ENCODE measurements around the gene CHCHD6.
A peak's percentile ranks its signal among the peaks of the same experiment; 100 is the strongest.

Gene CHCHD6

DNA sequence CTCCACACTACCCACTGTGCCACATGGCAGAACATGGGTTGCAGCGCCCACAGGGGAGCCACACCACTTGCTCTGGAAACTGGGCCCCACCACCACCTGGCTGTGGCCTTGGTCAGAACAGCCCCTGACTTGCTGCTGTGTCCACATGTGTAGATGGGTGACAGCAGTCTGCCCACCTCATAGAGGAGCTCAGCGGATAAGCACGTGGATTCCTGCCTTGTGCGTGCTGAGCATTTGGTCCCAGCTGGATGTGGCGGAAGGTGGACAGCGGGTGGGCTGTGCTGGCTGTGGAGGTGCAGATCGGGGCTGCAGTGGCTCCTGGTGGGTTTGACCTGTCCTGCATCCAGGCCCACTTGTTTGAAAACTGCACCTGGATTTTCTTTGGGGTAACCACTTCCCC is 272.9 kb downstream of the CHCHD6 start:
- H3K4me3 ChIP-seq (ENCODE audit: insufficient read depth, low read depth, low read length, poor library complexity, severe bottlenecking), result no peak overlapping the region
- H3K4me1 ChIP-seq (ENCODE audit: control insufficient read depth, insufficient read depth, low read length, poor library complexity, severe bottlenecking), result peaks cover 4% of the 10 kb centered on the region
- no peak overlapping the region for H3K27ac ChIP-seq (ENCODE audit: insufficient read depth, low read length, poor library complexity, severe bottlenecking)
- no peaks in the 10 kb centered on the region for H3K9me3 ChIP-seq (ENCODE audit: control insufficient read depth, low read length)
- no peaks in the 10 kb centered on the region for H3K36me3 ChIP-seq (ENCODE audit: control insufficient read depth, insufficient read depth, low read length)
- DNase-seq, result no peak
- no peaks in the 10 kb centered on the region for H3K27me3 ChIP-seq (replicated peaks; ENCODE audit: control insufficient read depth, insufficient read depth, low read length, poor library complexity, severe bottlenecking)

DNA sequence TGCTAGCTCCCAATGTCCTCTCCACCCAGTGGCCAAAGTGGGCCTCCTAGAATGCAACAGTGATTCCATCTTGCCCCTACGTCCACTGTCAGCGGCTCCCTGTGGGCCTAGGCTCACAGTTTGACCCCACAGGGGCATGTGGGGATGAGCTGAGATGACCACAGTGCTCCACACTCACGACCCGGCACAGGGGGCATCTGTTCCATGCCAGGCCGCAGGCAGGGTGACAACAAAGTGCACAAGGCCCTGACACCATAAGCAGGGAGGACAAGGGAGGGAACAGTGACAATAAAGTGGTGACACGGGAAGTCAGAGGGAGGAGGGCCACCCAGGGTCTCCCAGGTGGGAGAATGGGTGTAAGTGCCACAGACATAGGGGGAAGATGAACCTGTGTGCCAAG is 273.8 kb downstream of the CHCHD6 start:
- DNase-seq, result no peak
- Histone ChIP-seq H3K4me1 (ENCODE audit: control insufficient read depth, insufficient read depth, low read length, poor library complexity, severe bottlenecking) (peaks cover 8% of the 10 kb centered on the region), H3K27ac (ENCODE audit: insufficient read depth, low read length, poor library complexity, severe bottlenecking) (no peak overlapping the region), H3K9me3 (ENCODE audit: control insufficient read depth, low read length) (no peaks in the 10 kb centered on the region), H3K27me3 (replicated peaks; ENCODE audit: control insufficient read depth, insufficient read depth, low read length, poor library complexity, severe bottlenecking) (no peaks in the 10 kb centered on the region), H3K36me3 (ENCODE audit: control insufficient read depth, insufficient read depth, low read length) (no peaks in the 10 kb centered on the region), H3K4me3 (ENCODE audit: insufficient read depth, low read depth, low read length, poor library complexity, severe bottlenecking) (no peak overlapping the region)

DNA sequence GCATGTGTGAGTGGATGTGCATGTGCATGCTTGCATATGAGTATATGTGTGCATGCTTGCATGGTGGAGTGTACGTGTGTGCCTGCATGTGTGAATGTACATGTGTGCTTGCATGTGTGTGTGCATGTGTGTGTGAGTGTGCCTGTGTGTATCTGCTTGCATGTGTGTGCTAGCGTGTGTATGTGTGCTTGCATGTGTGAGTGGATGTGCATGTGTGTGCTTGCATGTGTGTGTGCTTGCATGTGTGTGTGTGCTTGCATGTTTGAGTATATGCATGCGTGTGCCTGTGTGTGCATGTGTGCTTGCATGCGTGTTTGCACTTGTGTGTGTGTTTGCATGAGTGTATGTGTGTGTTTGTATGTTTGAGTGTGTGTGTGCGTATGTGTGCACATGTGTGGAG is 274.3 kb downstream of the CHCHD6 start:
- Histone ChIP-seq H3K36me3 (ENCODE audit: control insufficient read depth, insufficient read depth, low read length) (no peaks in the 10 kb centered on the region), H3K27ac (ENCODE audit: insufficient read depth, low read length, poor library complexity, severe bottlenecking) (no peak overlapping the region), H3K4me1 (ENCODE audit: control insufficient read depth, insufficient read depth, low read length, poor library complexity, severe bottlenecking) (peaks cover 8% of the 10 kb centered on the region), H3K9me3 (ENCODE audit: control insufficient read depth, low read length) (no peaks in the 10 kb centered on the region), H3K4me3 (ENCODE audit: insufficient read depth, low read depth, low read length, poor library complexity, severe bottlenecking) (no peak overlapping the region), H3K27me3 (replicated peaks; ENCODE audit: control insufficient read depth, insufficient read depth, low read length, poor library complexity, severe bottlenecking) (no peaks in the 10 kb centered on the region)
- no peak for DNase-seq

GRCh38 chr3:126979046-126979628 is 275.1 kb downstream of the CHCHD6 start:
- Histone ChIP-seq H3K9me3 (ENCODE audit: control insufficient read depth, low read length) (no peaks in the 10 kb centered on the region), H3K4me3 (ENCODE audit: insufficient read depth, low read depth, low read length, poor library complexity, severe bottlenecking) (no peak overlapping the region), H3K4me1 (ENCODE audit: control insufficient read depth, insufficient read depth, low read length, poor library complexity, severe bottlenecking) (peaks cover 11% of the 10 kb centered on the region), H3K36me3 (ENCODE audit: control insufficient read depth, insufficient read depth, low read length) (no peaks in the 10 kb centered on the region), H3K27ac (ENCODE audit: insufficient read depth, low read length, poor library complexity, severe bottlenecking) (no peak overlapping the region), H3K27me3 (replicated peaks; ENCODE audit: control insufficient read depth, insufficient read depth, low read length, poor library complexity, severe bottlenecking) (no peaks in the 10 kb centered on the region)
- DNase-seq, result no peak

GRCh38 chr3:126980266-126980811 is 276.3 kb downstream of the CHCHD6 start:
- Histone ChIP-seq H3K27ac (ENCODE audit: insufficient read depth, low read length, poor library complexity, severe bottlenecking) (no peak overlapping the region), H3K4me1 (ENCODE audit: control insufficient read depth, insufficient read depth, low read length, poor library complexity, severe bottlenecking) (peaks cover 18% of the 10 kb centered on the region), H3K27me3 (replicated peaks; ENCODE audit: control insufficient read depth, insufficient read depth, low read length, poor library complexity, severe bottlenecking) (no peaks in the 10 kb centered on the region), H3K9me3 (ENCODE audit: control insufficient read depth, low read length) (no peaks in the 10 kb centered on the region), H3K4me3 (ENCODE audit: insufficient read depth, low read depth, low read length, poor library complexity, severe bottlenecking) (no peak overlapping the region), H3K36me3 (ENCODE audit: control insufficient read depth, insufficient read depth, low read length) (no peaks in the 10 kb centered on the region)
- no peak for DNase-seq

- Histone ChIP-seq H3K4me3 (ENCODE audit: insufficient read depth, low read depth, low read length, poor library complexity, severe bottlenecking) (peak overlapping the region; percentile 30), H3K27me3 (replicated peaks; ENCODE audit: control insufficient read depth, insufficient read depth, low read length, poor library complexity, severe bottlenecking) (no peaks in the 10 kb centered on the region), H3K36me3 (ENCODE audit: control insufficient read depth, insufficient read depth, low read length) (no peaks in the 10 kb centered on the region), H3K27ac (ENCODE audit: insufficient read depth, low read length, poor library complexity, severe bottlenecking) (peak overlapping the region; percentile 83), H3K9me3 (ENCODE audit: control insufficient read depth, low read length) (no peaks in the 10 kb centered on the region), H3K4me1 (ENCODE audit: control insufficient read depth, insufficient read depth, low read length, poor library complexity, severe bottlenecking) (peaks cover 18% of the 10 kb centered on the region)
- DNase-seq, result peak; percentile 57 to 67 (median 66)
Observed at GRCh38 chr3:126982126-126982470, 278.1 kb downstream of the CHCHD6 start.

DNA sequence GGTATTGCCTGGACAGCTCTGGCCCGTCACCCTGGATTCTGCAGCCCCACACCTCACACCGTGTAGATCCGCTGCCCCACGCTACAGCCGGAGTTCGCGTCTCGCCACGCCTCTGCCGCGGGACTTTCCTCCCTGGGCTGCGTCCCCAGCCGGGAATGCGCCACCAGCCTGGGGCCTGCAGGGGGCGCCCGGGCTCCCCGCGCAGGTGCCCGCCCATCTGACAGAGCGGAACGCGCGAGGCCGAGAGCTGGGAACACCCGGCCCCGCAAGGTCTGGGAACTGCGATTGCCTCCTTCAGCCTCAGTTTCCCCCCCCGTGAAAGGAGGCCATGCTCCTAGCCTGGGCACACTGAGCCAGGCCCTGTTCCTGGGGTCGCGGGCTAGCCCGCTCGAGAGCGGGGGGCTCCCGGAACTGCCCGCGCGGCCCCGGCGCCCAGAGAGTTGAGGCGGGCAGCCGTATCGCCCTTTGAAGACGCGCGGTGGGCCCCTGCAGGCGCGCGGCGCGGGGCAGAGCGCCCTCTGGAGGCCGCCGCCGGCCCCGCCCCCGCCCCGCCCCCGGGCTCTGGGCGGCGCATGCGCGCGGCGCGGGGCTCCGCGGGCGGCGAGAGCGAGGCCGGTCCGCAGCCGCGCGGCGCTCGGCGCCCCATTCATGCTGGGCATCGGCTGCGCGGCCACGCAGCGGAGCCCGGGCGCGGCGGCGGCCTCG is 278.6 kb downstream of the CHCHD6 start, which contains the start of gene PLXNA1:
Gene PLXNA1, plus strand, starts transcription at position 645 of the 705 bp plus-strand sequence. CDS start 5,479 bp downstream, outside the sequence.
- Histone ChIP-seq H3K4me1 (ENCODE audit: control insufficient read depth, insufficient read depth, low read length, poor library complexity, severe bottlenecking) (peaks cover 18% of the 10 kb centered on the region), H3K4me3 (ENCODE audit: insufficient read depth, low read depth, low read length, poor library complexity, severe bottlenecking) (peak within 1 kb of the TSS; percentile 63), H3K36me3 (ENCODE audit: control insufficient read depth, insufficient read depth, low read length) (no peaks in the 10 kb centered on the region), H3K9me3 (ENCODE audit: control insufficient read depth, low read length) (no peaks in the 10 kb centered on the region), H3K27me3 (replicated peaks; ENCODE audit: control insufficient read depth, insufficient read depth, low read length, poor library complexity, severe bottlenecking) (no peaks in the 10 kb centered on the region), H3K27ac (ENCODE audit: insufficient read depth, low read length, poor library complexity, severe bottlenecking) (peak within 1 kb of the TSS; percentile 83)
- DNase-seq, result peak; percentile 82 to 86 (median 84)

- Histone ChIP-seq H3K4me3 (ENCODE audit: insufficient read depth, low read depth, low read length, poor library complexity, severe bottlenecking) (peak overlapping the region; percentile 63), H3K27ac (ENCODE audit: insufficient read depth, low read length, poor library complexity, severe bottlenecking) (no peak overlapping the region), H3K36me3 (ENCODE audit: control insufficient read depth, insufficient read depth, low read length) (no peaks in the 10 kb centered on the region), H3K4me1 (ENCODE audit: control insufficient read depth, insufficient read depth, low read length, poor library complexity, severe bottlenecking) (peaks cover 18% of the 10 kb centered on the region), H3K9me3 (ENCODE audit: control insufficient read depth, low read length) (no peaks in the 10 kb centered on the region), H3K27me3 (replicated peaks; ENCODE audit: control insufficient read depth, insufficient read depth, low read length, poor library complexity, severe bottlenecking) (no peaks in the 10 kb centered on the region)
- DNase-seq, result no peak
Observed at GRCh38 chr3:126983276-126983652, 279.2 kb downstream of the CHCHD6 start.

DNA sequence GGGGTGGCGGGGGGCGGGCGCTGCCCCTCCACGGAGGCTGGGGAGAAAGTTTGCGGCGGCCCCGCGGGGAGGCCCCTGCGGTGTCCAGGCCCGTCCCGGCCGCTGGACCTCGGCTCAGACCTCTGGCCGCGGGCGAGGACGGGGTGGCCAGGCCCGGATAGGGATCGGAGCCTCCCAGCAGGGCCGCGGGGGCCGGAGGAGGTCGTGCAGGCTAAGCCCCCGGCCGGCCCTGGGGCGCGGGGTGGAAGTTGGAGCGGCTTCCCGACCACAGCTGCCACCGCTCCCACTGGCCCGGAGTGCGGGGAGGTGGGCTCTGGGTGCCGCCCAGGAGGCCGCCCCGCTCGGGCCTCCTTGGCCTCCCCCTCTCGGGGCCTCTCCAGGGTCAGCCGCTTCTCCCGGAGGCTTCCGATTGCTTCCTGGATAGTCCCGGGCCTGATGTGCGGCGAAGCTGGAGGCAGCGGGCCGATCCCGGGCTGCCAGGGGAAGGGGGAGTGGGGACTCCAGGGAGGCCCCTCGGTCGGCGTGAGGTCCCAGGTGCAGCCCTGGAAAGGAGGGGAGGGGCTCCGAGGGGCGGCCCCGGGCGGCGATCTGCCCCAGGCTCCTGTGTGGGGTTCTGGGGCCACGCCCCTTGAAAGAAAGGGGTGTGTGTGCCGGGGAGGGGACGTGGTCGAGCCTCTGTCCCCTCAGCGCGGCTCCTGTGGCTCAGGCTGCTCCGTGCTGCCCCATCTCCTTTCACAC is 279.8 kb downstream of the CHCHD6 start:
- Histone ChIP-seq H3K36me3 (ENCODE audit: control insufficient read depth, insufficient read depth, low read length) (no peaks in the 10 kb centered on the region), H3K4me3 (ENCODE audit: insufficient read depth, low read depth, low read length, poor library complexity, severe bottlenecking) (peak overlapping the region; percentile 63), H3K9me3 (ENCODE audit: control insufficient read depth, low read length) (no peaks in the 10 kb centered on the region), H3K27ac (ENCODE audit: insufficient read depth, low read length, poor library complexity, severe bottlenecking) (peak overlapping the region; percentile 11), H3K27me3 (replicated peaks; ENCODE audit: control insufficient read depth, insufficient read depth, low read length, poor library complexity, severe bottlenecking) (no peaks in the 10 kb centered on the region), H3K4me1 (ENCODE audit: control insufficient read depth, insufficient read depth, low read length, poor library complexity, severe bottlenecking) (peaks cover 18% of the 10 kb centered on the region)
- DNase-seq, result peak in 2 of 3 donors; percentile 11 to 33

All from effector memory CD4-positive, alpha-beta T cell (primary cell).